GM12864 (cell line): ENCODE results near the gene DCC.

Source experiments
- DNase-seq: peaks from one replicate; pipeline ENCODE4 v3.0.0-alpha.2; 2011; ENCODE audit warnings: low read depth
- H3K4me3 ChIP-seq: 2 replicates; pipeline ENCODE4 v1.5.1; 2011; ENCODE audit warnings: mild to moderate bottlenecking, low read depth, low read length, control low read depth
- CTCF ChIP-seq: IDR thresholded peaks from 2 replicates; pipeline ENCODE4 v1.5.1; 2011; ENCODE audit warnings: low read depth, mild to moderate bottlenecking, moderate library complexity, low read length, control low read depth, inconsistent platforms; ENCODE audit errors: missing control alignments

DCC gene

GRCh38 chr18:53536908-53537307, 1196.9 kb downstream of the DCC start:
- no peak overlapping the region for H3K4me3 ChIP-seq
- DNase-seq = no peak
- TF ChIP-seq CTCF = no peak

- H3K4me3 ChIP-seq = no peak overlapping the region
- no peak for TF ChIP-seq CTCF
- no peak for DNase-seq
Measured at GRCh38 chr18:53541924-53542323, 1201.9 kb downstream of the DCC start.

GRCh38 chr18:53543711-53544110, 1203.7 kb downstream of the DCC start:
- no peak overlapping the region for H3K4me3 ChIP-seq

GRCh38 chr18:53544917-53545316, 1204.9 kb downstream of the DCC start:
- no peak for DNase-seq
- no peak overlapping the region for H3K4me3 ChIP-seq
- TF ChIP-seq CTCF = no peak

More at GRCh38 chr18:53543711-53544110, 1203.7 kb downstream of the DCC start:
- no peak for DNase-seq
- no peak for TF ChIP-seq CTCF

- DNase-seq = no peak
Measured at GRCh38 chr18:53551868-53552426, 1212.0 kb downstream of the DCC start.

GRCh38 chr18:53553030-53553429, 1213.0 kb downstream of the DCC start:
- no peak overlapping the region for H3K4me3 ChIP-seq
- no peak for TF ChIP-seq CTCF
- no peak for DNase-seq

More at GRCh38 chr18:53551868-53552426, 1212.0 kb downstream of the DCC start:
- TF ChIP-seq CTCF = no peak
- no peak overlapping the region for H3K4me3 ChIP-seq

- no peak for TF ChIP-seq CTCF
- no peak overlapping the region for H3K4me3 ChIP-seq
- no peak for DNase-seq
Measured at GRCh38 chr18:53556450-53556849, 1216.5 kb downstream of the DCC start.
